NCI-H2227 (cell line): ENCODE measurements around the gene ADGRL1.
"Not testable (repeated sequence)": the region's sequence is repeated elsewhere in the genome, so short reads cannot be mapped to it uniquely, and the experiment has no call there.

Experiments
- DNase-seq: peaks from one replicate; lab custom pipeline; 2025; ENCODE audit not compliant: unreplicated experiment; lab: John Stamatoyannopoulos, UW

The ADGRL1 gene

GRCh38 chr19:14195216-14195615 is 10.8 kb downstream of the ADGRL1 start:
- DNase-seq, result not testable (repeated sequence)

- DNase-seq, result no peak
Measured at GRCh38 chr19:14189415-14189814, 16.6 kb downstream of the ADGRL1 start.

- not testable (repeated sequence) for DNase-seq
Measured at GRCh38 chr19:14188086-14188485, 17.9 kb downstream of the ADGRL1 start.

GRCh38 chr19:14187561-14187960 is 18.4 kb downstream of the ADGRL1 start:
- DNase-seq, result no peak

GRCh38 chr19:14186684-14187083 is 19.3 kb downstream of the ADGRL1 start:
- not testable (repeated sequence) for DNase-seq

GRCh38 chr19:14185691-14186090 is 20.3 kb downstream of the ADGRL1 start:
- not testable (repeated sequence) for DNase-seq

GRCh38 chr19:14185158-14185557 is 20.8 kb downstream of the ADGRL1 start:
- no peak for DNase-seq

- DNase-seq, result peak; percentile 10
Measured at GRCh38 chr19:14183741-14184350, 22.1 kb downstream of the ADGRL1 start.

GRCh38 chr19:14182476-14182875 is 23.5 kb downstream of the ADGRL1 start:
- no peak for DNase-seq

- DNase-seq, result no peak
Measured at GRCh38 chr19:14181906-14182305, 24.1 kb downstream of the ADGRL1 start.

- DNase-seq, result not testable (repeated sequence)
Measured at GRCh38 chr19:14181199-14181598, 24.8 kb downstream of the ADGRL1 start.

GRCh38 chr19:14177496-14178074 is 28.4 kb downstream of the ADGRL1 start:
- DNase-seq, result no peak

- DNase-seq, result no peak
Measured at GRCh38 chr19:14175351-14175792, 30.6 kb downstream of the ADGRL1 start.

GRCh38 chr19:14174883-14175282 is 31.1 kb downstream of the ADGRL1 start:
- no peak for DNase-seq

GRCh38 chr19:14168993-14169392 is 37.0 kb downstream of the ADGRL1 start:
- DNase-seq, result no peak

GRCh38 chr19:14168259-14168972 is 37.6 kb downstream of the ADGRL1 start:
- no peak for DNase-seq

- DNase-seq, result no peak
Measured at GRCh38 chr19:14167576-14168138, 38.3 kb downstream of the ADGRL1 start.

- DNase-seq, result no peak
Measured at GRCh38 chr19:14166999-14167575, 38.9 kb downstream of the ADGRL1 start.

- DNase-seq, result no peak
Measured at GRCh38 chr19:14165990-14166830, 39.8 kb downstream of the ADGRL1 start.

- no peak for DNase-seq
Measured at GRCh38 chr19:14164724-14165493, 41.1 kb downstream of the ADGRL1 start.
